GM23338 (cell line): ENCODE measurements around the gene PKNOX2. TPM values are rescaled to one million over a fixed set of nuclear protein-coding genes. Genes with fewer than 3 reads are reported as not detected.

ENCODE experiments used
- ATAC-seq: fragments of 200-7000 bp; cut with Tn5 transposase; 3 replicates; pipeline ENCODE4 v1.9.1; 2020
- DNase-seq: peaks from one replicate; pipeline ENCODE4 v3.0.0-alpha.2; 2015; ENCODE audit warnings: low spot score
- H2AFZ ChIP-seq: fragments of 200-600 bp; sonication (generic); 2 replicates; pipeline ENCODE4 v1.8.0; 2016; ENCODE audit warnings: antibody characterized with exemption, mild to moderate bottlenecking, moderate library complexity
- H3F3A ChIP-seq: fragments of 200-600 bp; sonication (generic); replicated peaks from 2 replicates; pipeline ENCODE4 v1.8.0; 2017; ENCODE audit warnings: antibody characterized with exemption, mixed run types, low read depth
- H3K27ac ChIP-seq: fragments of 200-600 bp; sonication (generic); 2 replicates; pipeline ENCODE4 v1.6.1; 2016; ENCODE audit warnings: low read depth
- H3K27me3 ChIP-seq: fragments of 200-600 bp; sonication (generic); 2 replicates; pipeline ENCODE4 v1.8.0; 2016; ENCODE audit warnings: mild to moderate bottlenecking, mixed run types, moderate library complexity; ENCODE audit not compliant: insufficient read depth
- H3K36me3 ChIP-seq: fragments of 200-600 bp; sonication (generic); 2 replicates; pipeline ENCODE4 v1.8.0; 2016; ENCODE audit warnings: mild to moderate bottlenecking; ENCODE audit not compliant: insufficient read depth
- H3K4me1 ChIP-seq: fragments of 200-600 bp; sonication (generic); 2 replicates; pipeline ENCODE4 v1.8.0; 2016; ENCODE audit warnings: mild to moderate bottlenecking, moderate library complexity; ENCODE audit not compliant: insufficient read depth
- H3K4me2 ChIP-seq: fragments of 200-600 bp; sonication (generic); 2 replicates; pipeline ENCODE4 v1.7.1; 2017; ENCODE audit warnings: mixed run types
- H3K4me3 ChIP-seq: fragments of 200-600 bp; sonication (generic); 2 replicates; pipeline ENCODE4 v1.6.1; 2016; ENCODE audit warnings: mixed run types
- H3K79me2 ChIP-seq: fragments of 200-600 bp; sonication (generic); replicated peaks from 2 replicates; pipeline ENCODE4 v1.8.0; 2017; ENCODE audit warnings: mild to moderate bottlenecking; ENCODE audit not compliant: insufficient read depth
- H3K9me2 ChIP-seq: fragments of 200-600 bp; sonication (generic); 2 replicates; pipeline ENCODE4 v1.8.0; 2017; ENCODE audit not compliant: insufficient read depth
- H4K20me1 ChIP-seq: fragments of 200-600 bp; sonication (generic); replicated peaks from 2 replicates; pipeline ENCODE4 v1.8.0; 2017; ENCODE audit warnings: mild to moderate bottlenecking; ENCODE audit not compliant: insufficient read depth
- H3K27ac Mint-ChIP-seq: 2 replicates; pipeline ENCODE4 v1.8.0; 2020; ENCODE audit warnings: inconsistent platforms, mild to moderate bottlenecking, moderate library complexity, mixed read lengths
- H3K27me3 Mint-ChIP-seq: 3 replicates; pipeline ENCODE4 v1.8.0; 2022; ENCODE audit warnings: low read depth, mild to moderate bottlenecking, moderate library complexity, mixed read lengths, inconsistent platforms; ENCODE audit not compliant: insufficient read depth, poor library complexity
- H3K36me3 Mint-ChIP-seq: 3 replicates; pipeline ENCODE4 v1.8.0; 2021; ENCODE audit warnings: low read depth, mild to moderate bottlenecking, inconsistent platforms, moderate library complexity, mixed read lengths
- H3K4me1 Mint-ChIP-seq: 3 replicates; pipeline ENCODE4 v1.8.0; 2020; ENCODE audit warnings: mild to moderate bottlenecking, inconsistent platforms, mixed read lengths
- H3K4me3 Mint-ChIP-seq: 3 replicates; pipeline ENCODE4 v1.8.0; 2021; ENCODE audit warnings: moderate library complexity, mild to moderate bottlenecking, inconsistent platforms, mixed read lengths
- H3K9me3 Mint-ChIP-seq: 3 replicates; pipeline ENCODE4 v1.8.0; 2020; ENCODE audit warnings: moderate library complexity, mild to moderate bottlenecking, inconsistent platforms, mixed read lengths
- EZH2phosphoT487 ChIP-seq: fragments of 200-600 bp; sonication (generic); IDR thresholded peaks from one replicate; pipeline ENCODE4 v1.8.1; 2018; ENCODE audit warnings: antibody characterized with exemption; ENCODE audit not compliant: unreplicated experiment
- JUNB ChIP-seq: IDR thresholded peaks from one replicate; pipeline ENCODE4 v1.6.1; 2016; ENCODE audit warnings: antibody characterized with exemption; ENCODE audit not compliant: unreplicated experiment
- NANOG ChIP-seq: IDR thresholded peaks from 2 replicates; pipeline ENCODE4 v1.6.1; 2016; ENCODE audit warnings: antibody characterized with exemption, borderline replicate concordance
- POLR2AphosphoS5 ChIP-seq: IDR thresholded peaks from 2 replicates; pipeline ENCODE4 v1.6.1; 2016; ENCODE audit warnings: antibody characterized with exemption, low read depth
- polyA plus RNA-seq: library from polyadenylated mRNA; unstranded; fragments of >200 nt; fragmentation: Nextera tagmentation; extraction: Ambion mirVana; gene quantifications from 2 replicates; pipeline ENCODE4 v1.2.1, GENCODE V29; 2016
- total RNA-seq: library from RNA; depleted of rRNA; stranded (reverse); fragments of >200 nt; shearing (Covaris generic); gene quantifications from 2 replicates; pipeline ENCODE4 v1.2.3, GENCODE V29; 2014
- TF ChIP-seq, protein P1 (sequence below): IDR thresholded peaks from 2 replicates; pipeline ENCODE4 v1.6.1; 2016; ENCODE audit warnings: antibody characterized with exemption
- TF ChIP-seq, protein P2 (sequence below): IDR thresholded peaks from one replicate; pipeline ENCODE4 v1.6.1; 2018; ENCODE audit warnings: antibody characterized with exemption; ENCODE audit not compliant: unreplicated experiment

The PKNOX2 gene
- total and polyA plus RNA-seq, 2 experiments from 2014 or later, result 0.42 to 0.83 TPM

DNA sequence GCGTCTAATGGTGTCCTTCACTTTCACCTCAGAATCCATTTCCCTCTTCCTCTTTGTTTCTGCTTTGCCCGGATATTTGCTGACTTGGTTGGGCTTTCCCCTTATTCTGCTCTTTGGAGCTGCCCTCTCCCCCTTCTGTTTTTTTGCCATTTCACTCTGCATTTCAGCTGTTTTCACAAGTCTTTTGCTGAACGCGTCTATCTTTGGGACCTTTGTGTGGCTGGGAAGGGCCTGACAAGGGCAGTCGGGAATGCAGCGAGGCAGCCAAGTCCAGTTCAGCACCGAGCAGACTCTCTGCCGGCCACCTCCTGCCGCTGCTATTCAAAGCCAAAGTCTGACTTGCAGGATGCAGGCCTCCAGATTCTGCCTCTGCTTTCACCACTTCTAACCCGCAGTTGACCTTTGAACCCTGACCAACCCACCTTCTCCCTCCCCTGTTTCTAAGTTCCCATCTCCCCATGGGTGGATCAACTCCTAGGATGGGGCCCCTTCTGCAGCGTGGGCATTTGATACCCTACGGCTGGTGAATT, 293.3 kb downstream of the PKNOX2 start:
- H3K27ac ChIP-seq, result peak overlapping the region; percentile 51; the same call in 1 of the 2 replicates
- no peaks in the 10 kb centered on the region for H3F3A ChIP-seq
- 0 out of 3 replicates have a peak overlapping the region, but pooled peaks have one; percentile 11 for H3K4me3 Mint-ChIP-seq
- peak overlapping the region; percentile 49 for H2AFZ ChIP-seq
- H3K4me3 ChIP-seq, result no peak overlapping the region
- H3K27me3 Mint-ChIP-seq, result peaks cover 2% of the 10 kb centered on the region
- H3K27me3 ChIP-seq, result no peaks in the 10 kb centered on the region
- H3K9me3 Mint-ChIP-seq, result no peaks in the 10 kb centered on the region
- ATAC-seq (peak; percentile 86), DNase-seq (peak; percentile 16)
- peak overlapping the region; percentile 91 for H3K27ac Mint-ChIP-seq
- H3K9me2 ChIP-seq, result no peaks in the 10 kb centered on the region
- no peaks in the 10 kb centered on the region for H3K36me3 ChIP-seq
- no peaks in the 10 kb centered on the region for H3K79me2 ChIP-seq
- H3K4me1 ChIP-seq, result no peaks in the 10 kb centered on the region
- no peaks in the 10 kb centered on the region for H4K20me1 ChIP-seq
- H3K4me1 Mint-ChIP-seq, result peaks cover 15% of the 10 kb centered on the region
- H3K36me3 Mint-ChIP-seq, result peaks cover 5% of the 10 kb centered on the region
- no peak overlapping the region for H3K4me2 ChIP-seq
- TF ChIP-seq JUNB (no peak), POLR2AphosphoS5 (no peak), EZH2phosphoT487 (no peak)
- TF ChIP-seq, protein P1, sequence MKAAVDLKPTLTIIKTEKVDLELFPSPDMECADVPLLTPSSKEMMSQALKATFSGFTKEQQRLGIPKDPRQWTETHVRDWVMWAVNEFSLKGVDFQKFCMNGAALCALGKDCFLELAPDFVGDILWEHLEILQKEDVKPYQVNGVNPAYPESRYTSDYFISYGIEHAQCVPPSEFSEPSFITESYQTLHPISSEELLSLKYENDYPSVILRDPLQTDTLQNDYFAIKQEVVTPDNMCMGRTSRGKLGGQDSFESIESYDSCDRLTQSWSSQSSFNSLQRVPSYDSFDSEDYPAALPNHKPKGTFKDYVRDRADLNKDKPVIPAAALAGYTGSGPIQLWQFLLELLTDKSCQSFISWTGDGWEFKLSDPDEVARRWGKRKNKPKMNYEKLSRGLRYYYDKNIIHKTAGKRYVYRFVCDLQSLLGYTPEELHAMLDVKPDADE, result no peak
- TF ChIP-seq, protein P2, sequence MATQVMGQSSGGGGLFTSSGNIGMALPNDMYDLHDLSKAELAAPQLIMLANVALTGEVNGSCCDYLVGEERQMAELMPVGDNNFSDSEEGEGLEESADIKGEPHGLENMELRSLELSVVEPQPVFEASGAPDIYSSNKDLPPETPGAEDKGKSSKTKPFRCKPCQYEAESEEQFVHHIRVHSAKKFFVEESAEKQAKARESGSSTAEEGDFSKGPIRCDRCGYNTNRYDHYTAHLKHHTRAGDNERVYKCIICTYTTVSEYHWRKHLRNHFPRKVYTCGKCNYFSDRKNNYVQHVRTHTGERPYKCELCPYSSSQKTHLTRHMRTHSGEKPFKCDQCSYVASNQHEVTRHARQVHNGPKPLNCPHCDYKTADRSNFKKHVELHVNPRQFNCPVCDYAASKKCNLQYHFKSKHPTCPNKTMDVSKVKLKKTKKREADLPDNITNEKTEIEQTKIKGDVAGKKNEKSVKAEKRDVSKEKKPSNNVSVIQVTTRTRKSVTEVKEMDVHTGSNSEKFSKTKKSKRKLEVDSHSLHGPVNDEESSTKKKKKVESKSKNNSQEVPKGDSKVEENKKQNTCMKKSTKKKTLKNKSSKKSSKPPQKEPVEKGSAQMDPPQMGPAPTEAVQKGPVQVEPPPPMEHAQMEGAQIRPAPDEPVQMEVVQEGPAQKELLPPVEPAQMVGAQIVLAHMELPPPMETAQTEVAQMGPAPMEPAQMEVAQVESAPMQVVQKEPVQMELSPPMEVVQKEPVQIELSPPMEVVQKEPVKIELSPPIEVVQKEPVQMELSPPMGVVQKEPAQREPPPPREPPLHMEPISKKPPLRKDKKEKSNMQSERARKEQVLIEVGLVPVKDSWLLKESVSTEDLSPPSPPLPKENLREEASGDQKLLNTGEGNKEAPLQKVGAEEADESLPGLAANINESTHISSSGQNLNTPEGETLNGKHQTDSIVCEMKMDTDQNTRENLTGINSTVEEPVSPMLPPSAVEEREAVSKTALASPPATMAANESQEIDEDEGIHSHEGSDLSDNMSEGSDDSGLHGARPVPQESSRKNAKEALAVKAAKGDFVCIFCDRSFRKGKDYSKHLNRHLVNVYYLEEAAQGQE, result no peak

DNA sequence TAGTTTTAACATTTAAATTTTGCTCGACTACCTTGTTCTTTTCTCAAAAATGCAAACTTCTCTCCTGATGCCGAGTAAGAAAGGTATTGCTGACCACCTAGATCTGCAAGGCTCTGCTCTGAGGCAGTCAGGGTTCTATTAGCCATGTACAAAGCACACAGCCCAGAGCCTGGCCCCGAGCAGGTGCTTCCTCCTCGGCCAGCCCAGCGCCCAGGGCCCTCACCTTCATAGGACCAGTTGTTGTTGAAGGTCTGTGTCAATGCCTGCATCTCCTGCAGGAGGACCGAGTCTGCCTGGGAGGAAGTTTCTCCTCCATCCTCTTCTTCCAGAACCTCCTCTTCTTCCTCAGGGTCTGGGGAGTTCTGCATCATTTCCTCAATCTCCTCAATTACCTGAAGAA, 295.7 kb downstream of the PKNOX2 start:
- ATAC-seq (no peak), DNase-seq (no peak)
- no peaks in the 10 kb centered on the region for H3K9me2 ChIP-seq
- H2AFZ ChIP-seq, result no peak overlapping the region
- Mint-ChIP-seq H3K9me3 (no peaks in the 10 kb centered on the region), H3K27ac (no peak overlapping the region), H3K27me3 (peaks cover 2% of the 10 kb centered on the region), H3K4me1 (peaks cover 29% of the 10 kb centered on the region), H3K36me3 (peaks cover 5% of the 10 kb centered on the region), H3K4me3 (no peak overlapping the region)
- H3K4me2 ChIP-seq, result no peak overlapping the region
- no peaks in the 10 kb centered on the region for H3K79me2 ChIP-seq
- H3F3A ChIP-seq, result no peaks in the 10 kb centered on the region
- no peak overlapping the region for H3K27ac ChIP-seq
- H3K27me3 ChIP-seq, result no peaks in the 10 kb centered on the region
- H3K4me1 ChIP-seq, result peaks cover 12% of the 10 kb centered on the region
- H3K4me3 ChIP-seq, result no peak overlapping the region
- H4K20me1 ChIP-seq, result no peaks in the 10 kb centered on the region
- no peaks in the 10 kb centered on the region for H3K36me3 ChIP-seq
- no peak for TF ChIP-seq NANOG
- TF ChIP-seq, protein P1, result no peak
- TF ChIP-seq, protein P2, result no peak
- TF ChIP-seq EZH2phosphoT487, result no peak
- TF ChIP-seq POLR2AphosphoS5, result no peak
